ENCODE measurements around the gene WAPL. TPM values are rescaled to one million over a fixed set of nuclear protein-coding genes. Genes with fewer than 3 reads are reported as not detected.

WAPL gene
- total and polyA plus RNA-seq, 9 of the 15 experiments (the other 6 are each of a cell fraction or from before 2014, with no cell fraction given), result 14.3 to 36.4 (median 25.3) TPM

DNA sequence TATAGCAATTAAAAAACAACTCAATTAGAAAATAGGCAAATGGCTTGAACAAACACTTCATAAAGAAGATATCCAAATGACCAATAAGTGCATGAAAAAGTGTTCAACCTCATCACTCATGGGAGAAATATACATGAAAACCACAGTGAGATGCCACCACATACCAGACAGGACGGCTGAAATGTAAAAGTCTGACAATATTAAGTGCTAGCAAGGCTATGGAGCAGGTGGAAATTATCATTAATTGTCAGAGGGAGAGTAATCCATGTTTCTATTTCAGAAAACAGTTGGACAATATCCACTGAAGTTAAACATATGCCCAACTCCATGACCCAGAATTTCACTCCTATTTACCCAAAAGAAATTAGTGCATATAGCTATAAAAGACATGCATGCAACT lies 112.4 kb downstream of the WAPL start:
- H3K4me3 ChIP-seq, result no peak overlapping the region
- no peak overlapping the region for H3K9ac ChIP-seq (ENCODE audit: insufficient read depth in 1 of 2, low read depth in 2 of 2, low read length in 2 of 2)
- no peak overlapping the region for H3K27ac ChIP-seq (ENCODE audit: extremely low read depth, low read depth, low read length)
- H3K9me3 ChIP-seq (replicated peaks; ENCODE audit: control insufficient read depth, insufficient read depth, low read depth, low read length), result no peaks in the 10 kb centered on the region
- in situ Hi-C loops (cut with MboI) (no loop called here), intact Hi-C loops (cut with micrococcal nuclease) (no loop called here)
- H3K4me2 ChIP-seq (ENCODE audit: insufficient read depth, low read length), result no peak overlapping the region
- no peaks in the 10 kb centered on the region for H3K9me1 ChIP-seq (ENCODE audit: control insufficient read depth, insufficient read depth, low read length)
- POLR2A ChIA-PET, result no interaction called here
- no peaks in the 10 kb centered on the region for H3K4me1 ChIP-seq (replicated peaks in 1 of 2; ENCODE audit: control insufficient read depth in 2 of 2, insufficient read depth in 2 of 2, low read length in 2 of 2)
- no peaks in the 10 kb centered on the region for H3K79me2 ChIP-seq (ENCODE audit: control insufficient read depth, insufficient read depth, low read length)
- DNase-seq (ENCODE audit: extremely low read depth in 1 of 4, low spot score in 3 of 4) (no peak), FAIRE-seq (no peak), ATAC-seq (no peak)
- TF ChIP-seq E2F5 (CRISPR knock-in tag; IDR thresholded peaks at IDR 0.05), result no peak
- no peak for TF ChIP-seq CHD7 (IDR thresholded peaks at IDR 0.05; ENCODE audit: low read depth, low read length)
- TF ChIP-seq, protein P1, sequence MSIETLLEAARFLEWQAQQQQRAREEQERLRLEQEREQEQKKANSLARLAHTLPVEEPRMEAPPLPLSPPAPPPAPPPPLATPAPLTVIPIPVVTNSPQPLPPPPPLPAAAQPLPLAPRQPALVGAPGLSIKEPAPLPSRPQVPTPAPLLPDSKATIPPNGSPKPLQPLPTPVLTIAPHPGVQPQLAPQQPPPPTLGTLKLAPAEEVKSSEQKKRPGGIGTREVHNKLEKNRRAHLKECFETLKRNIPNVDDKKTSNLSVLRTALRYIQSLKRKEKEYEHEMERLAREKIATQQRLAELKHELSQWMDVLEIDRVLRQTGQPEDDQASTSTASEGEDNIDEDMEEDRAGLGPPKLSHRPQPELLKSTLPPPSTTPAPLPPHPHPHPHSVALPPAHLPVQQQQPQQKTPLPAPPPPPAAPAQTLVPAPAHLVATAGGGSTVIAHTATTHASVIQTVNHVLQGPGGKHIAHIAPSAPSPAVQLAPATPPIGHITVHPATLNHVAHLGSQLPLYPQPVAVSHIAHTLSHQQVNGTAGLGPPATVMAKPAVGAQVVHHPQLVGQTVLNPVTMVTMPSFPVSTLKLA (conservative IDR thresholded peaks at IDR 0.05), result no peak
- TF ChIP-seq ZNF449 (CRISPR knock-in tag; IDR thresholded peaks at IDR 0.05), result no peak
- no peak for TF ChIP-seq ZNF644 (tag; IDR thresholded peaks at IDR 0.05; ENCODE audit: low read depth)
- no peaks in the 10 kb centered on the region for H3K36me3 ChIP-seq (ENCODE audit: control insufficient read depth, insufficient read depth, low read length)
- CTCF ChIA-PET (ENCODE audit: low intra/inter-chr PET ratio), result no interaction called here
- 0% methylated on average over 1 of the region's 1 CpG for WGBS (ENCODE audit: insufficient coverage, low coverage, missing lambda C conversion rate)
- no peaks in the 10 kb centered on the region for H4K20me1 ChIP-seq (replicated peaks; ENCODE audit: control insufficient read depth, insufficient read depth, low read length)
- no TSS peak for BruUV-seq (replicated peaks)
- no peak overlapping the region for H2AFZ ChIP-seq (ENCODE audit: low read depth, low read length)
- H3K27me3 ChIP-seq (ENCODE audit: control insufficient read depth in 2 of 2, insufficient read depth in 2 of 2, low read length in 2 of 2), result no peaks in the 10 kb centered on the region; a peak in 1 of 5 replicates

Data from K562 (cell line).